ENCODE data around the gene SSR2. TPM values are rescaled to one million over a fixed set of nuclear protein-coding genes. Genes with fewer than 3 reads are reported as not detected.

SSR2 gene
- total RNA-seq, 1 donor from 2014 or later = 231 TPM

- DNase-seq (no peak), ATAC-seq (peak; percentile 37)
- intact Hi-C loops (cut with DNase I) = no loop called here
- Histone ChIP-seq H3K36me3 (peaks cover 82% of the 10 kb centered on the region), H3K4me1 (peaks cover 64% of the 10 kb centered on the region), H3K27ac (peak overlapping the region; percentile 70), H3K9me3 (no peaks in the 10 kb centered on the region), H3K4me3 (no peak overlapping the region), H3K27me3 (no peaks in the 10 kb centered on the region)
- no peak for TF ChIP-seq CTCF (IDR thresholded peaks at IDR 0.05)
Observed at GRCh38 chr1:155967341-155968050, 53.3 kb downstream of the SSR2 start.

- peak overlapping the region; percentile 70 for H3K27ac ChIP-seq
- ATAC-seq (no peak), DNase-seq (no peak)
- no peaks in the 10 kb centered on the region for H3K27me3 ChIP-seq
- H3K4me3 ChIP-seq = no peak overlapping the region
- peaks cover 60% of the 10 kb centered on the region for H3K4me1 ChIP-seq
- no peaks in the 10 kb centered on the region for H3K9me3 ChIP-seq
- intact Hi-C loops (cut with DNase I) = no loop called here
- peaks cover 83% of the 10 kb centered on the region for H3K36me3 ChIP-seq
- TF ChIP-seq CTCF (IDR thresholded peaks at IDR 0.05) = no peak
Observed at GRCh38 chr1:155966750-155967149, 54.0 kb downstream of the SSR2 start.

- Histone ChIP-seq H3K4me1 (peaks cover 54% of the 10 kb centered on the region), H3K36me3 (peaks cover 89% of the 10 kb centered on the region), H3K27ac (peak overlapping the region; percentile 70), H3K4me3 (no peak overlapping the region), H3K9me3 (no peaks in the 10 kb centered on the region), H3K27me3 (no peaks in the 10 kb centered on the region)
- intact Hi-C loops (cut with DNase I) = no loop called here
- peak; percentile 10 for TF ChIP-seq CTCF (IDR thresholded peaks at IDR 0.05)
- no peak for DNase-seq
- no peak for ATAC-seq
Observed at GRCh38 chr1:155966135-155966534, 54.6 kb downstream of the SSR2 start.

GRCh38 chr1:155964193-155964592, 56.6 kb downstream of the SSR2 start:
- Histone ChIP-seq H3K4me3 (no peak overlapping the region), H3K4me1 (peaks cover 35% of the 10 kb centered on the region), H3K27ac (no peak overlapping the region), H3K9me3 (no peaks in the 10 kb centered on the region), H3K27me3 (no peaks in the 10 kb centered on the region), H3K36me3 (peaks cover 98% of the 10 kb centered on the region)
- DNase-seq = no peak
- TF ChIP-seq CTCF (IDR thresholded peaks at IDR 0.05) = no peak
- no peak for ATAC-seq
- intact Hi-C loops (cut with DNase I) = no loop called here

- Histone ChIP-seq H3K36me3 (peaks cover 99% of the 10 kb centered on the region), H3K9me3 (no peaks in the 10 kb centered on the region), H3K4me1 (peaks cover 20% of the 10 kb centered on the region), H3K27me3 (no peaks in the 10 kb centered on the region), H3K27ac (peak overlapping the region; percentile 68), H3K4me3 (no peak overlapping the region)
- ATAC-seq (peak; percentile 19), DNase-seq (no peak)
- intact Hi-C loops (cut with DNase I) = no loop called here
- TF ChIP-seq CTCF (IDR thresholded peaks at IDR 0.05) = no peak
Observed at GRCh38 chr1:155962599-155963211, 58.0 kb downstream of the SSR2 start.
